ENCODE data around the gene BPIFA3.

The BPIFA3 gene

DNA sequence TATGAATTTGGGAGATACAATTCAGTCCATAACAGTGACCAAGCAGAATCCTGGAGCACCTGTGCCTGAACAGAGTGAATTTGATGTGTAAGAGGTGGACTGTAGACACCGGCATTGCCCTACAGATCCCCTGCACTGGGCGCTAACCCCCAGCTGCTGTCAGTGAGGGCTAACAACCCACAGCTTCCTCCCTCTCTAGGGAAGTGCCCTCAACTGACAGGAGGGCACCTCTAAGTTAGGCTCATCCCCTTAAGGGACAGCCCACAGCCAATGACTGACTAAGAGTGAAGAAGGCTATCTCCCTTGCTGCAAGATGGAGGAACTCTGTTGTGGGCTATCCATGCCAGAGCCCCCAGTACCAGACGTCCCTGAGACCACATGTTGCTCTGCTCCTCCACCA lies 50.5 kb downstream of the BPIFA3 start:
- DNase-seq (ENCODE audit: insufficient read length) (no peak), FAIRE-seq (no peak)
- TF ChIP-seq POLR2A (IDR thresholded peaks at IDR 0.05; ENCODE audit: low read depth, low read length): no peak
- no peak for TF ChIP-seq POLR2AphosphoS5 (IDR thresholded peaks at IDR 0.05; ENCODE audit: low read depth, low read length)
- no peak for TF ChIP-seq TAF1 (IDR thresholded peaks at IDR 0.05; ENCODE audit: borderline replicate concordance, low read depth, low read length)

DNA sequence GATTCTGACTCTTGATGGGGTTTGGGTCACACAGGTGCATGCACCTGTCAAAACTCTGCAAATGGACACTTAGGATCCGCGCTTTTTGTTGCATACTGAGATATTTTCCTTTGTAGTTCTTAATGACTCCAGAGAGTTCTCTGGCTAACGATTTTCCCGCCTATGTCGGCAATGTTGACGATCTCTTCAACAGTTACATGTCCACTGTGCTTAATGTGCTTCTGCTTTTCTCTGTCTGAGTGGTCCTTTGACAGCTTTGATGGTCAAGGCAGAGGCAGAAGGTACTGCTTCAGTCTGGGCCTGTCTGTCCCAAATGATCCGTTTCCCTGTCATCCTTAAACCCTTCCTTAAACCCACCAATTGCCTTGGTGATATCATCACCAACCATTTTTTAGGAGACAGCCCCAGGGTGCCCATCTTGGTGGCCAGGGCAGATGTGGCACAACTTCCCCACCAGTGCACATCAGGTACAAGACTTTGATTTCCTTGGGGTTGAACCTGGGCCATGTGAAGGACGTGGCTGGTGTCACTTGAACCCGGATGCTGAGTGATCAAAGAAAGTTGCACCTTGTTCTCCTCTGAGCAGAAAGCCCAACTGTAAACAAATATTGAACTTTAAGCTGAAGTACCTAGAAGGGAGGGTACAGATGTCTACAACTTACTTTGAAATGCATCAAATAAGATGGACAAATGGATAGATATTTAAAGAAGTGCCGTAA lies 55.2 kb downstream of the BPIFA3 start:
- DNase-seq (ENCODE audit: insufficient read length) (no peak), FAIRE-seq (no peak)
- TF ChIP-seq TAF1 (IDR thresholded peaks at IDR 0.05; ENCODE audit: borderline replicate concordance, low read depth, low read length): no peak
- TF ChIP-seq POLR2AphosphoS5 (IDR thresholded peaks at IDR 0.05; ENCODE audit: low read depth, low read length): no peak
- TF ChIP-seq POLR2A (IDR thresholded peaks at IDR 0.05; ENCODE audit: low read depth, low read length): no peak

DNA sequence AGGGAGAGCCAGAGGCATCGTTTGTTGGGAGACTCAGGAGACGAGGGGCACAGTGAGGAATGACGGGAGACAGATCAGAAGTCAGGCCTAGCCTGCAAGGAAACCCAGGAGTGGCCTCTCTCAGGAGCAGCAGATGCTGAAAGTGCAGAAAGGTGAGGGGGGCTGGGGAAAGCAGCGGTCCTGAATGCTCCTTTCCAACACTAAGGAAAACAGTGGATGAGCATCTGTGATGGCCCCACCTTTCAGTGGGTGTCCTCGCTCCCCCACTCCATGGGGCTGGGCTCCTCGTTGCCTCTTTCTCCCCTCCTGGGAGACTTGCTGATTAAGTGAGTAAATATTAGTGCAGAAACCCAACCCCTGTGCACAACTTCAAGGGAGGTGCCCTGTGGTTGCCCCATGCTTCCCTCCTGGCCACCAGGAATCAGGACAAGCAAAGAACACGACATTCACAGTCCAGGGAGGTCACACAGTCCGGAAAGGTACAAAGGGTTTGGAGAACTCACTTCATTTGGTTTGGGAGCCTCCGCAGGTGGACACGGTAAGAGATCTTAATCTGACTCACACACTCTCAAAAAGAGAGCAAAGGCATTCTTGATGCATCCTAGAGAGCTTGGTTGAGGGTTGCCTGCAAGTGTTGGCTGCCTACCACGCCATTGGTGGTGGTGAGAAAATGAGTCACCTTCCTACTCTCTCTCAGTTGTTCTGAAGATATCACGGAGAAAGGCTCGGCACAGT lies 56.1 kb downstream of the BPIFA3 start:
- DNase-seq (ENCODE audit: insufficient read length) (no peak), FAIRE-seq (no peak)
- no peak for TF ChIP-seq POLR2AphosphoS5 (IDR thresholded peaks at IDR 0.05; ENCODE audit: low read depth, low read length)
- no peak for TF ChIP-seq TAF1 (IDR thresholded peaks at IDR 0.05; ENCODE audit: borderline replicate concordance, low read depth, low read length)
- no peak for TF ChIP-seq POLR2A (IDR thresholded peaks at IDR 0.05; ENCODE audit: low read depth, low read length)

DNA sequence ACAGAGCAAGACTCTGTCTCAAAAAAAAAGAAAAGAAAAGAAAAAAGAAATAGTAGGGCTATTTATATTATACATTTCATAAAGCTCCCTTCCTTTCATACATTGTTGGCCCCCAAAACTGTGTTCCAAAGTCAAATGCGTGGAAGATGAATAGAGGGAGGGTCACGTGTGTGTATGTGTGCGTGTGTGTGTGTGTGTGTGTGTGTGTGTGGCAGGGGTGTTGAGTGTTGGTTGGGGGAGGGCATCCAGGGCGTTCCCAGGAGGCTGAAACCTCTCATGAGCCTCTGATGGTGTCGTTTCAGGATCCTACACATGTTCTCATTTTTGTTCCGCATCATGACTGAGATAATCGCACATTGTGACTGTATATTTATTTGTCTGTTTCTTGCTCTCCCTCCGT lies 58.1 kb downstream of the BPIFA3 start:
- TF ChIP-seq TAF1 (IDR thresholded peaks at IDR 0.05; ENCODE audit: borderline replicate concordance, low read depth, low read length) (no peak), POLR2A (IDR thresholded peaks at IDR 0.05; ENCODE audit: low read depth, low read length) (no peak), POLR2AphosphoS5 (IDR thresholded peaks at IDR 0.05; ENCODE audit: low read depth, low read length) (no peak)
- DNase-seq (ENCODE audit: insufficient read length) (no peak), FAIRE-seq (no peak)

DNA sequence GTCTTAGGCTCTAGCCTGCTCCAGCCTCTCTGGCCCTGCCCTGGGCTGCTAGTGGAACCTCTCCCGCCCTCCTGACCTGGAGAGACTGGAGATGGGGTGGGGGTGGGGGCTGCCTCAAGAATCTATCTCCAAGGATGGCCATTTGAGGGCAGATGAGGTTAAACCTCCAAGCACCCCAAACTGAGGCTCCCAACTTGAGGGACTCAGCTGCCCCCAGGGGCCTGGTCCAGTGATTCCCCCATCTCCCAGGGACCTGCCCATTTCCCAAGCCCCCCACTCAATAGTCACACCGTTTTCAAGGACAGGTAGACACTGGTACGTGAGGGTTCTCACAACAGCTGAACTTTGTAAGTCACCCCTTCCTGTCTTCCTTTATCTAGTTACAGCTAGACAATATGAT lies 58.7 kb downstream of the BPIFA3 start:
- no peak for TF ChIP-seq POLR2A (IDR thresholded peaks at IDR 0.05; ENCODE audit: low read depth, low read length)
- TF ChIP-seq POLR2AphosphoS5 (IDR thresholded peaks at IDR 0.05; ENCODE audit: low read depth, low read length): no peak
- TF ChIP-seq TAF1 (IDR thresholded peaks at IDR 0.05; ENCODE audit: borderline replicate concordance, low read depth, low read length): no peak
- DNase-seq (ENCODE audit: insufficient read length) (no peak), FAIRE-seq (no peak)

DNA sequence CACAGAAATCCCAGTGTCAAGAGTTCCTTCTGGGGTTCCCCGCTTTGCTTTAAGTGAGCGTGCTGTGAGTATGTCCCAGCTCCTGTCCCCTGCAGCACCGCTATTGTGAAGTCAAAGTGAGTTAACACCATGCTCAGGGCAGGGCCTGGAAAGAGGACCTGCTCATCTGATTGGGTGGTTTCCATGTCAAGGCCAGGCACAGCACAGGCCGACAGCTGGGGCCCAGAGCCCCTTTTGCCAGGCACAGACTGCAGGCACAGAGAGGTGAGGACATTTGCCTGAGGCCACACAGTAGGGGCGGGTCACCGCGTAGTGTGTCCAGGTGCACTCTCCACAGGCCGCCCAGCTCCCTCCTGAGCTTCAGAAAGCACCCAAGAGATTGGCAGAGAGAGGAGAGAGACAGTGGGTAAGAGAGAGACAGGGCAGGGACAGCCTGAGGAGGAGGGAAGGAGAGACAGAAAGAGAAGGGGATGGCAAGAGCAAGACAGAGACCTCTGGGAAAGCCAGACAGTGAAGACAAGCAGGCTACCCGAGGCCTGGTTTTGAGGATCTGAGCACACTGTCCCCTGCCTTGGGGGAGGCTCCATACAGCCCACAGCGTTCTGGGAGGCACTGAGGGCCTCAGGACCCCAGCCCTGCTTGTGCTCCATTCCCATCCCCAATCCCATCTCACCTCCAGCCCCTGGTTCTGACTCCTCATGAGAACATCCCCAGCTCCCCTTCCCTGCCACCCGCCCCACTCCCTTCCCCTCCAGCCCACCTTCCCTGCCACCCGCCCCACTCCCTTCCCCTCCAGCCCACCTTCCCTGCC lies 59.4 kb downstream of the BPIFA3 start:
- TF ChIP-seq POLR2A (IDR thresholded peaks at IDR 0.05; ENCODE audit: low read depth, low read length) (no peak), POLR2AphosphoS5 (IDR thresholded peaks at IDR 0.05; ENCODE audit: low read depth, low read length) (no peak), TAF1 (IDR thresholded peaks at IDR 0.05; ENCODE audit: borderline replicate concordance, low read depth, low read length) (no peak)
- FAIRE-seq: no peak

More for the DNA sequence above, 59.4 kb downstream of the BPIFA3 start:
- no peak for DNase-seq (ENCODE audit: insufficient read length)
